ENCODE data around the gene MET.

MET gene

DNA sequence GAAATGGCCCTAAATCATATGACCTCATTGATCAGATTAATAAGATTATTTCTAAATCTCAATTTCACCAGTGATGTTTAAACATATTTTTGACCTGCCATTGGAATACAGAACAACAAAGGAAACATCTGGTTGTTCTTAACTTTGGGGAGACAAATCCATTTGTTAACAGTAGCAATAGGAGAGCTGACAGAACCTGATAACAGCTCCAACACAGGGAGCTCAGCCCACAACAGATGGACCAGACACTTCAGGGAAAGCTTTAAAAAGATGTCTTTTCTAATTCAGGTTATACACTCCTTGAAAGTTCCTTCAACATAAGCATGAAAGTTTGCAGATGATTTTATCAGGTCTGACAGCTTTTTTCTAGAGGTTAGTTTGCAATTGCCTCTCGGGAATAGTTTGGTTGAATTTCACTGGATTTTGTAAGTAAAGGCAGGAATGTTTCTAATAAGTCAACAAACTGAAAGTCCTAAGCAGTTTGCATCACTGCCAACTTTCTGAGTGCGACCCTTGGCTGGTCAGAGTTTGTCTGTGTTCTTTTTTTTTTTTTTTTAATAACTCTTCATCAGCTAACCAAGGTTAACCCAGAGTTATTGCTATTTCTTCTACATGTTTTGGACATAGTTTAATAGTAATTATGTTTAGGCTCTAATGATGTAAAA, 6.5 kb upstream of the MET start:
- no peak for DNase-seq

DNA sequence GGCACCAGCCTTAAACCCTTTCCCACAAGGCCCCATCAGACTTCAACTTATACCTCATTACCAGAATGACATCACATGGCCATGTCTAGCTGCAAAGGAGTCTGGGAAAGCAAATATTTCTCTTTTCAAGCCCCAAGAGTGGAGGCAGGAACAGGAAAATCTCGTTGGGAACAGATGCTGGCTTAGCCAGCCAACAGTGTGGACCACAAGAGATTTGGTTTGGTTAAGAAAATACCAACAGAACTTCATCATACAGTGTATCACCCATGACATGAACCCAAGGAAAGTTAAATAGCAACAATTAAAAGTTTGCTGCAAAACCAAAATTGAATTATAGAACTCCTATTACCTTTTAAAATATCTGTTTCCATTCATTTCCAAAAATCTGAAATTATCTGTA, 2.2 kb upstream of the MET start:
- no peak for DNase-seq

DNA sequence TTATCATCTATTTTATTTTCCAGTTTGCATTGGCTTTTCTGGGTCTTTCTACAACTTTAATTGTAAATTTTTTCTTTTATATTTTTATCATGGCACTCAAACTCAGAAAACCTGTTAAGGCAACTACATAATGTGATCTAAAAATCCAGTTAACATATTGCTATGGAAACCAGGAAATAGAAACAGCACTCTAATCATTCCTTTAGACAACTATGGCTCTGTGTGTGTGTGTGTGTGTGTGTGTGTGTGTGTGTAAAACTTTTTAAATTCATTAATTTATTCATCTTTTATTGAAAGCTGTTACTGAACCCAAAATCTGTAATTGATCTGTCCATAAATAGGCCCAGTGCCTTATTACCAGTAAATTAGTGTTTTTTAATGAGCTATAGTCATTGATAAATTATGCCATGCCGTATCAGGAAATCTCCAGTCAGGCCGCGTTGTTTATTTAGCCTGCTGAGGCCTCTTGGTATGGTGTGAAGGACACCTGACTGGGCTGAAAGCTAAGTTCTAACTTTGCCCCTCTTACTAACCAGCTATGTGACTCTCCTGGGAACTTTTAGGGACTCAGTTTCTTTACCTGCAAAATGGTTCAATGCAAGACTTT, 1.5 kb upstream of the MET start:
- no peak for DNase-seq

DNA sequence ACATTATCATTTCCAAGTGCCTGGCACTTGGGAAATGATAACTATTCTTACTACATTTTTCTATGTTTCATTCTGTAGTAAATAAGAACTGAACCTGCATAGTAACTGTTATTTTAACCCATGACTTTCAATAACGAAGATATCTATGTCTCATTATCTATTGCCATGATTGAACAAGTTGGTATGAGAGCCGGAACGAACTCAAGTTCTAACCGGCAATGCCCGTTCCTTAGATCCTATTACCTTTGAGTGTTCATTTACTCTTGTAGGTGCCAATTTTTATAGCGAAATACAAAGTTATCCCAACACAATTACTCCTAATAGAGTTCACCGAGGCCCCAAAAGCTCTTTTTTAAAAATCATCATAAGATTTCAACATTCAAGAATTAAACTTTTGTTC, 885 bp upstream of the MET start:
- DNase-seq, result no peak

DNA sequence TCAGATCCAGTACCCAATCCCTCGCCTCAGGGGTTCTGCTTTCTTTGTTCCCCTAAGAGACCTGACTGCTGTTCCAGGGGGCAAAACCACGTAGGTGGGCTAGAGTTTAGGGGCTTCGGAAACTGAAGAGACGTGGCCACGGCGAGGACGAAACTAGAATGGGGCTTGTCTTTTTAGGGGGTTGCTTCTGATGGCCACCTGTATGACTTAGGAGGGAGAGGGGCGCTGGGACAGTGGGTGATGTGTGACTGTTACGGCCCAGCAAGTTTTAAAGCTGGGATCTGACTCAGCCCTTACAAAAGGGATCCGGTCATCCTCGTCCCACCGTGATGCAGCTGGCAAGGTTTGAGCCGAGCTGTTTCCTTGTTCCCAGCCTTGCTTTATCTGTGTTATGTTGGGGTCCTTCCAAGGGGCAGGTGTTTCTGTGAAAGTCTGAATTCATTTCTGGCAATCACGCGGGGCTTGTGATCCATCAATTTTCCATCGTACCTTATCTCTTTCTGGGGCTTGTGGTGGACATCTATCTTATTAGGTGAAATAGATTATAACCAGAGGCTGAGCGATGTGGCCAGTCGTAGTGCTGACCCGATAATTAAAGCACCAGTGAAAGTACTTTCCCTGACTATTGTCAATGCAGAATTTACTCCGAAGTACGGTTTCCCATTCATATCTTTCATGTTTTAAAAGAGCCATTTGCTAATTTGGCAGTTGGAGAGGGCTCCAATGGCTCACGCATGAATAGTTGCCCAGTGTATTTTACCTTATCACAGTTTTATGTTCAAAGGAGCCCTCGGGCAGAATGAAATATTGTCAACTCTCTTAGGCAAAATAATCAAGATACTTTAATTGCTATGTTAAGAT, 830 bp downstream of the MET start:
- no peak for DNase-seq

DNA sequence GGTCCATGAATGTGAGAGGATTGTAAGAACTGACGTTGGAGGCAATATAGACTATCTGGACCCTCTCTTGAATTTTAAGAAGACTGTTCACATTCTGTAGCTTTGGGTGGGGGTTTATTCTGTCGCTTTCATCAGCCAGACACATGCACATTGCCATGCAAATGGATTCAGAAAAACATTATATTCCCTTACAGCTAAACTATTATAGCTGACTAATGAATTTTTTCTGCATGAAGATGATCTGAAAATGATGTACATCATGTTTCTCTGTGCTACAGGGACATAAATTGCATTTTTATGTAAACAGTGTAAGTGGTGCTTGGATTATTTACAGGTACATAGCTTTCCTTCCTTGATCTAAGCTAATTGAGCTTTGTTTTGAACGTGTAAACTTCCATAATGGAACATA, 1.5 kb downstream of the MET start:
- DNase-seq, result no peak

DNA sequence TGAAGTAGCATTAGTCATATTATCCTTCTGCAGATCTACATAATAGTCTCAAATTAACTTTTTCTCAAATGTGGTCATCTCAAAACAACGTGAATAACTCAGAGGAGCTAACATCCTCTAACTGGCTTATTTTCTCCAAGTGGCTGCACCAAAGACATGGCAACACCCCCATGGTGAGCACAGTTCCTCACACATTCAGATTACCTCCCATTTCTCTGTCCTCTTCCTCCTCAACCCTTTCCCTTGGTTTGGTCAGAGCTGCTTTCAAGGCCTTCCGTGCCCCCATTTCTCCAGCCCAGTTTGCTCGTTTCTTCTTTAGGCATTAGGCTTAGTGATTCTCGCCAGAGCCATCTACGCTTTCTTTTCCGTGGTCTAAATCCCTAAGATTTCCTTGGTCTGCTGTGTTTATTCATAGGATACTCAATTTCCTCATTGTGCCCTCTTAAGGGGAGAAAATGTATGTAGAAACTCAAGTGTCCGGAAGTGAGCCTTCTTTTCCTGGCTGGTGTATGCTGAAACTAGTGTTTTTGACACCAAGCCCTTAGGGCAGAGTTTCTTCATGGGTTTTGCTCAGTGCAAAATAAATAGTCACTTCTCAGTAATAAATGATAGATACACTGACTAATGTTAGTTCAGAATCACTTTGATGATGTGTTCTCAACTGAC, 2.6 kb downstream of the MET start:
- no peak for DNase-seq

DNA sequence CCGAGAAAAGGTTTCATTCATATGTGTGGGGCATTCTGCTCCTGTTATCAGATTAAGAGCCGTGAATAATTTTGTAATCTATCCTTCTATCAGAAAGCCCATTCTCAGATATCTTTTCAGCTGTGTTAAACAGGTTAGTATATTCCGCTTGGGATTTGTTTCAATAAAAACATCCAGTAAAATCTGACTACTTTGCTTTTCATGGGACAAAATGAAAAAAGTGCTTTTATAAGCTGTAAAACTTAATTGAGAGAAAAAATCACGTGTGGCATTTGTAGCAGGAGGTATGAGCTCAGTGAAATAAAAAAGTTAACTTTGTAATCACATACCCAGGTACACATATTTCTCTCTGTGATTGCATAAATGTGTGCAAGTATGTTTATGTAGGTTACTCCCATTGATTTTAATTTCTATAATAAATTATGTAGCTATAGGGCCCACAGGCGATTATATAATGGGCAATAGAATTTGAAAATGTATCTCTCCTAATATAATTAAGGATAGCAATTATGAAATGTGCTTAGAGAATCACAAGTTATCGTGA, 3.9 kb downstream of the MET start:
- no peak for DNase-seq

DNA sequence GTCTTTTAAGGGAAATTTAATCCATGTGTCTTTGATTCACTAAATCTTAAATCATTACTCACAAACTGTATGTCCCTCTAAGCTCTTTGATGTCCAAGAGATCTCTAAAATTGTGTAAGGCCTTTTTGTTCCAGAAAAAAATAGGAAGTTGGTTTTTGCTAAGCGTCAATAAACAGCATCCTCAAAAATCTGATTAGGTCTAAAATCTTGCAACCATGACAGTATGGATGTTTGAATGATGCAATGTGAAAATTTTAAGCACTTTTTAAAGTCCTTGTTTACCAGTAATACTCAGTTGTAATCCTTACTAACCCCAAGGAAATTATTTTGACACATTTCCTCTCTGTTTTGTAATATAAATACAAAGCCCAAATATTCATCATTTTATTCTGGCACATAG, 6.8 kb downstream of the MET start:
- no peak for DNase-seq

DNA sequence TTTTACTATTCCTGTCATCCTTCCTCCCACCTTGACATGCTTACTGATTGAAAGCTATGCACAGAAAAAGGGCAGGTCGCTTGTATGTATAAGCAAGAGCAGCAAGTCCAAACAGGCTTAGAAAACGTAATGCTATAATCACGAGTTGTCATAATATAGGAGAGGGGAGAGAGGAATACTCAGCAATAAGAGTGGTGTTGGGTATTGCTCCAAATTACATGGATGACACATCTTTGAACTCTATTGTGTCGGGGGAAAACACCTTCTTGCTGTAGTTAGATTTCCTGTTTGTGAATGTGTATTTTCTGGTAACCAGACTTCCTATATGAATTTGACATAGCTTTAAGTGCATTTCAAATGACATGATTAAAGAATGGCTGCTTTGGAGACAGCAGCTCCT, 7.5 kb downstream of the MET start:
- DNase-seq, result no peak

DNA sequence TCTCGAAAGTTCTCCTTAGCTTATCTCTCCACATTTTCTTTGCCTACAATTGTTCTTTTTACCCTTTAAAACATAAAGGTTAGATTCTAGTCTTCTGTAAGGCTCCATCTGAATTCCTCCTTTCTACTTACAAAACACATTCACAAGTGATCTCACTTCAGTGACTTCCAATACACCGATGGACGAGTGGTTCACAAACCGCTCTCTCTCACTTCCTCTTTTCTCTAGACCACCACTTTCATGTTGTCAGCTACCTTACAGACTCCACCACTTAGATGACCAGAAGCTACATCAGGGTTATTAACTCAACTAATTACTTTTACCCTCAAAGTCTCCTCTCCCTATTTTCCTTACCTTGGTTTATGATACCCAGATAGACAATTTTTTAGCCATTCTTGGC, 11.8 kb downstream of the MET start:
- no peak for DNase-seq

DNA sequence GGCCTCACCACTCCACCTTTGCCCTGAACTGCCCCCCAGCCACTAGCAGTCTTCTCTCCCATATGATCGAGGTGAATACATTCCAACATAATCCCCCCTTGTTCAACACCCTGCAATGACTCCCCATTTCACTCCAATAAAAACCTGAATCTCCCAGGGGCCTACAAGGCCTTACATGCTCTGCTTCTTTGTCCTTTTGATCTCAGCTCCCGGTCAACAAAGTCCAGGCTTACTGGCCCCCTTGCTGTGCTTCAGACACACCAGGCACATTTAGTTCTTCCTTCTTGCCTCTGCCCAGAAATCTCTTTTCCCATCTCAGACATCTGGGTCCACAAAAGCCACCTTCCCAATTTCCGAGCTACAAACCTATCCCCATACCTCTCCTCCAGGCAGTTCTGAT, 14.0 kb downstream of the MET start:
- no peak for DNase-seq

DNA sequence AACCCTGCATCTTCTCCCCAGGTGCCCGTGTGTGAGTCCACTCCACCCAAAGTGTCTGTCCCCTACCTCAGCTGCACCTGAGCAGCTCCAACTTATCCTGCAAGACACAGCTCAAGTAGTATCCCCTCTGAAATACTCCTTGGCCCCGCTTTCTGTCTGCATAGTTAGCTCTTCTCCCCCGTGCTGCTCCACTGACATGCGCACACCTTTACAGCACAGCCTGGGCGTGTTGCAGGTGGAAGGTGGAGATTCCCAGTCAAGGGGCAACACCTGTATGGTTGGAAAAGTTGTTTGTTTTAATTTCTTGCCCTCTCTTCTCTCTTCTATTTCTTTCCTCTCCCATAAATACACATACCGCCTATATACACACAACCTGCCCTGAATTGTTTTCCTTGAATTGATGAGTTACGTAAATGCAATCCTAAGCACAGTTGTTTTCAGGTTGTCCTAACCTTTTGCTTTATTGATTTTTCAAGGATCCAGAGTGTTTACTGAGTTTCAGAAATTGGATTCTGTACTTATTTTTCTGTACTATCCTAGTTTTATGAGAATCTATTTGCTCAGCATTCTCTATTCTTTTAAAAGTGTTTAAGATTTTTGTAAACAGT, 14.9 kb downstream of the MET start:
- DNase-seq, result no peak

DNA sequence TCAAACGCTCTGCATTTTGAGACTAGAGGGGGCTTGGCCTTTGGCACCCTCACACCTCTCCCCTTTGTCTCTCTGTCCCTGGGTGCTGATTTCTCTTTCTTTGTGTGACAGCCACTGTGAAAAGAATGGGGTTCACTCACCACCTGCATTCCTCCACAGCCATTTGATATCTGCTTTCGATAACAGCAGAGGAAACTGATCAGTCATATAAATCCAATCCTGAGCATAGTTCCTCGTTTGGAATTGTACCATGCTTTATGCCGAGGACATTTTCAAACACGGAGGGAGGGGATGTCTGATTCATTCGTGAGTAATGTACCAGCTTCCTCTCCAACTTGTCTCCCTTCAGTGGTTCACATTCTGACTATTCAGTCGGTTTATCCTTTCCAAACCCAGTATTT, 15.8 kb downstream of the MET start:
- DNase-seq, result no peak

DNA sequence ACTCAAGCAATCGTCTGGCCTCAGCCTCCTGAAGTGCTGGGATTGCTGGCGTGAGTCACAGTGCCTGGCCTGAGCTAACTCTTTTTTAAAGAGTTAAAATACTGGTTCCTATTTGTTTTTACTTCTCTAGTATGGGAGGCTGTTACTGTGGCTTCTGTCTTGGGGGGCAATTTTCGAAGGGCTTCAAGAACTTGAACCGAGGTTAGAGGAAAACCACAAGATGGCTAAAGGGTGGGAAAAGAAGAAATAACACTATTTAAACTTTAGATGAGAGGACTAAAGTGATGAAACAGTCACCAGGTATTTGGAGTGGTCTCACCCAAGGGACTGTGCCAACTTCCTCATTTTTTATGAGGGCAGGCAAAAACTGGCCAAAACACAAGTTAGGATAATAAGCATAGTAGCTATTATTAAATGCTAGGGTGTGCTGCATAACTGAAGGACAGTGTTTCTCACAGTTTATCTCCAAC, 17.8 kb downstream of the MET start:
- no peak for DNase-seq

DNA sequence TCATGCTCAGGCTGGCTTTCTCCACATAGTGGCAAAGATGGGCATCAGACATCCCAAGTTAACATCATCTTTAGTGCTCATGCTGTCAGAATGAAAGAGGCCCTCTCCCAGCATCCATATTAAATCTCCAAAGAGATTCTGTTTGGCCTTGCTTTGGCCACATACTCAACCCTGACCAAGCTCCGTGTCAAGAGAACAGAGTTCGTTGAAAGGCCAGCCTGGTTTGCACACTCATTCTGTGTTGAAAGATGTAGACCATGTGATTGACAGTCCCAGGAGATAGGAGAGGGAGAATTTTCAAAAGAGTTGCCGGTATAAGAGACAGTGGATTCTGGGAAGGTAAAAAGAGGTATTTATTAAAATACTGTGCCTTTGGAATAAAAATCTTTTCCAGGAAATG, 19.7 kb downstream of the MET start:
- no peak for DNase-seq

DNA sequence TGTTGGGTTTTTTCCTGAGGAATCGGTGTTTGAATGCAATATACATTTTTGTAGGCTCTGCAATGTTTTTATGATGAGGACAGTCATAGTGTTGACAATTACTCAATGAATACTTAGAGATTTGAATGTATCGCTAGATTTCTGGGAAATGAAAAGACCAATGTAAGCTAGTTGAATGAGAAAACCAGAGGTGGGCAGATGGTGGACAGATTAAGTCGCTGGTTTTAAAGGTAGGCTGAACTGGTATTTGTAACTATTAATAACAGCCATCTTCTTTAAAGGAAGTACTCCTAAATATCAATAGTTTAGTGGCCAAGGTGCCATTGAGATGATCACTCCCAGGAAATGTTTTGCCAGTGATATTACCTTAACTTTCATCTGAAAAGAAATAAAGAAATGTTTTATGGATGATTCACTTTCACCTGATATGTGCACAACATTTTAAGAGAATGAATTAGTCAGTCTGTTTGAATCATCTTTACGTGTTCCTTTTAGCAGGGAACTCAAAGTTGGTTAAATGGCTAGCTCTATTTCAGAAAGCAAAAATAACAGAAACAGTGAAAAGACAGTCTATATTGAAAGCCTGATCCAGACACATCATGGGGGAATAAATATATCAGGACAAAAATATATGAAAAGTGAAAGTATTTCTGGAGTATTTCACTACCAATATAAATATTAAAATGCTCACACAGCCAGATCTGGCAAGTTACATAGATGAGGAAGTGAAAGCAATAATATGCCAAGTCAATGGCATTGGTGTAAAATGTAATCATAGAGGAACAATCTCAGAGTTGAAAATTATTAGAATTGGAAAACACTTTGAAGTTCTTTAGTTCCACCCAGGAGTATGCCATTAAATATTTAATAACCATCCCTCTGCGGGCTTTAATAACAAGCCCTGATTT, 20.7 kb downstream of the MET start:
- DNase-seq, result no peak

DNA sequence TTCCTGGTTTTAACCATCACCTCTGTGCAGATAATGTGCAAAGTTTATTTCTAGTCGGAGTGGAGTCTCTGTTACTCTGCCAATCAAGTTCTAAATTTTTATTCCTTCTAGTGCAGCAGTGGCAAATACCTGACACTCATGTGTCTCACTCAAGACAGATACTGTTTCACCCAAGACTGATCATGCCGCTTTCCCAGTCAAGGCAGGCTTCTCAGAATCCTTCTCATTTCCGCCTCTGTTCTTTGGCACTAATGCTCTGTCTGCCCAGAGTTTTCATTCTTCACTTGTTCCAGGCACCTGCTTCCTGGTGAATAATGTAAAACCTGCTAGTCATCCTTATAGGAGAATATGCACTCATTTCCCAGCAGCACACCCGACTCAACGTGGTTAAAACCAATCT, 24.7 kb downstream of the MET start:
- no peak for DNase-seq

DNA sequence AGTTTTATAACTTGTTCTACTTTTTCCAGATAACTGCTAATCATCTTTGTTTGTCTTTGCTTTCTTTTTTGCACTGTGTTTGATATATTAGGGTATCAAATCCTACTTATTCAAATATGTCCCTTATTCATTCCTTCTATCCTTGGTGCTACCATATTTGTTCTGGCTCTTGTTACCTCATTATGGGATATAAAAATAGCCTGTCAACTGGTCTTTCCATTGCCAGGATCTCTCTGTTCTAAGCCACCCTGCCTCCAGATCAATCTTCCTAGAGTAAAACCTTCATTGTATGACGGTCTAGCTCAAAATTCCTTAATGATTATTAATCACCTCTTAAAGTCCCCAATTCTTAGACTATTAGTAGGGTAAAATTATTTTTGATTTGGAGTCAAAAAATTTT, 25.2 kb downstream of the MET start:
- no peak for DNase-seq

DNA sequence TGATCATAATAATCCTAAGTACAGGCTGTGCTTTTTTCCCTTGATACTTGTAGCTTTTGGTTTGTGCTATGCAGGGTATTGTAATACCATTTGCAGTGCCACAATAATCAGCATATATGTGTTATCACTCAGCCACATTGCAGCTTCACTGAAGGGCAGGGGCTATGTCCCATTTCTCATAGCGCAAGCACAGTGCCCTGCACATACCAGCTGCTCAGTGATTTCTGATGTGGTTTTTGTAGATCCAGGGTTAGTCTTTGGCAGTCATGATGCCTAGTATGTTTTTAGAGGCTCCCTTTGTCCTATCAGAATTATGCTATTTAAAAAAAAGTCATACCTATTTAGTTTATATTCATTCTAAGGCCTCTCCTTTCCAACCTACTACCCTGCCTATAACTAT, 25.8 kb downstream of the MET start:
- no peak for DNase-seq

DNA sequence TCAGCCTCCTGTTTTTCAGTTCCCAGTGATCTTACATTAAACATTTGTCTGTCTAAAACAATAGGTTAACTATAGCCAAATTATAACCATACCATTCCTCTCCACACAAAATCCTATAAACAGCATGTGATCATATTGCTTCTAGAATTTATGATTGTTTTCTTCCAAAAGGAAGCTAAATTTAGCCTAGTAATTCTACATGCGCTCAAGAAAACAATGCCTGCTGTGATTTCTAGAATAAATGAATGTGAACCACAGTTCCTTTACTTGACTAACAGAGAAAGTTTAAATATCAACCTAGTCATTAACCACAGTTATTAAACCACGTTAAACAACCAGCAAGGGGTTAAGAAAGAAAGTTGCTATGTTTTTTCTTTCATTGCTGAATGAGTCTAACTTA, 26.4 kb downstream of the MET start:
- no peak for DNase-seq

Measured in CD4-positive, alpha-beta T cell treated with Interleukin-17A for 4 hours (primary cell).